Measurements from ENCODE around the gene MCCC1. TPM values are rescaled to one million over a fixed set of nuclear protein-coding genes. Genes with fewer than 3 reads are reported as not detected.

The MCCC1 gene
- total RNA-seq, 1 experiment from 2014 or later, result 52.6 TPM

DNA sequence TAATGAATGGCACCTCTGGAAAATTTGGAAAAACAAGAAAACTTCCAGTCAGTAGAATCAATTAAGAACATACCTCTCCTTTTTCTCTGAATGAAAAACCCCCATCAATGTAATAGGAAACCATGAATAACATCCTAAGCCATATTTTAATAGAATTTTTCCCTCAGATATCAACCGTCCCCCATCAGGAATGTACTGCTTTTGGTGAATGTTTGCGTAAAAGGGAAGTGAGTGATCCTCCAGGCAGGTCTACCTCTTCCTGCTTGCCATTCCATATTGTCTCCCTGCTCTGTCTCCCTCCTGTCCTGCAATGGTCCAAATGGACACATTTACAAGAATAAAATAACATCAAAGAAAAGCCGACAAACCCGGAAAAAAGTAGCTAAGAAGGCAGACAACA lies 32.4 kb upstream of the MCCC1 start:
- H4K20me1 ChIP-seq (ENCODE audit: insufficient read depth), result no peaks in the 10 kb centered on the region
- TF ChIP-seq, protein P1, sequence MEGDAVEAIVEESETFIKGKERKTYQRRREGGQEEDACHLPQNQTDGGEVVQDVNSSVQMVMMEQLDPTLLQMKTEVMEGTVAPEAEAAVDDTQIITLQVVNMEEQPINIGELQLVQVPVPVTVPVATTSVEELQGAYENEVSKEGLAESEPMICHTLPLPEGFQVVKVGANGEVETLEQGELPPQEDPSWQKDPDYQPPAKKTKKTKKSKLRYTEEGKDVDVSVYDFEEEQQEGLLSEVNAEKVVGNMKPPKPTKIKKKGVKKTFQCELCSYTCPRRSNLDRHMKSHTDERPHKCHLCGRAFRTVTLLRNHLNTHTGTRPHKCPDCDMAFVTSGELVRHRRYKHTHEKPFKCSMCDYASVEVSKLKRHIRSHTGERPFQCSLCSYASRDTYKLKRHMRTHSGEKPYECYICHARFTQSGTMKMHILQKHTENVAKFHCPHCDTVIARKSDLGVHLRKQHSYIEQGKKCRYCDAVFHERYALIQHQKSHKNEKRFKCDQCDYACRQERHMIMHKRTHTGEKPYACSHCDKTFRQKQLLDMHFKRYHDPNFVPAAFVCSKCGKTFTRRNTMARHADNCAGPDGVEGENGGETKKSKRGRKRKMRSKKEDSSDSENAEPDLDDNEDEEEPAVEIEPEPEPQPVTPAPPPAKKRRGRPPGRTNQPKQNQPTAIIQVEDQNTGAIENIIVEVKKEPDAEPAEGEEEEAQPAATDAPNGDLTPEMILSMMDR (conservative IDR thresholded peaks at IDR 0.05), result no peak
- no peak for TF ChIP-seq EZH2 (IDR thresholded peaks at IDR 0.05; ENCODE audit: low read depth)
- CTCF ChIA-PET, result no interaction called here
- no peaks in the 10 kb centered on the region for H3K79me2 ChIP-seq (ENCODE audit: low read depth)
- peak overlapping the region; percentile 33; the same call in 1 of the 2 replicates for H2AFZ ChIP-seq
- no peak overlapping the region for H3K4me3 ChIP-seq
- POLR2A ChIA-PET (ENCODE audit: unreplicated experiment), result no interaction called here
- peaks cover 10% of the 10 kb centered on the region for H3K9me3 ChIP-seq (ENCODE audit: insufficient read depth, low read depth)
- peaks cover 6% of the 10 kb centered on the region; the same call in 1 of the 2 replicates for H3F3A ChIP-seq (ENCODE audit: insufficient read depth, low read depth)
- DNase-seq, result no peak
- H3K36me3 ChIP-seq (ENCODE audit: low read depth), result no peaks in the 10 kb centered on the region
- no peak overlapping the region for H3K4me2 ChIP-seq
- intact Hi-C loops (cut with micrococcal nuclease; ENCODE audit: unreplicated experiment), result no loop called here
- no peaks in the 10 kb centered on the region for H3K9me2 ChIP-seq (ENCODE audit: insufficient read depth)
- BruUV-seq (replicated peaks), result no TSS peak
- H3K27me3 ChIP-seq (ENCODE audit: insufficient read depth, low read depth), result no peaks in the 10 kb centered on the region
- no peak overlapping the region for H3K27ac ChIP-seq
- 0 out of 2 replicates have a peak, but pooled peaks cover 7% of the 10 kb centered on the region for H3K4me1 ChIP-seq (replicated peaks; ENCODE audit: insufficient read depth)

DNA sequence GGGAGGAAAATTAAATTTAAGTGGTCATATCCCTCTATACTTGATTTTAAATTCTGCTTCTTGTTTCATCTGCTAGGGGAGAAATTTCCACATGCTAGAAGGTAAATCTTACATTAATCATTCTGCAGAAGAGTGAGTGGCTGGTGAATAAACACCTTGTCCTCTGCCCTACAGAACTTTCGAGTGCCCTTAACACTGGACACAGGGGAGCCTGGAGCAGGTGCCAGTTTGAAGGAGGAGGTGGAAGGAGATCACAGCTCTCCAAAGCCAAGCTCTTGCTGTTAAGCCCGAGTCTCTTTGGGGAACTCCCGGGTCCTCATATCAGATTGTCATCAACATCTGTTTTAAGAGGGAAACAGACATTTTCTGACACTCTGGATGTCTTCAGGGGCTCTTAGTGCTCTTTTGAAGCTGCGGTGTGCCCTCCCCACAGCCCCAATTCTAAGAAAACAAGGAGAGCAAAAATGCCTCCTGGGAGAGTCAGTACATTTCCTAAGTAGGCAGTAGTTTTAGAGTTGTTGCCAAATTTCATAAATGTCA lies 32.0 kb upstream of the MCCC1 start:
- CTCF ChIA-PET, result no interaction called here

DNA sequence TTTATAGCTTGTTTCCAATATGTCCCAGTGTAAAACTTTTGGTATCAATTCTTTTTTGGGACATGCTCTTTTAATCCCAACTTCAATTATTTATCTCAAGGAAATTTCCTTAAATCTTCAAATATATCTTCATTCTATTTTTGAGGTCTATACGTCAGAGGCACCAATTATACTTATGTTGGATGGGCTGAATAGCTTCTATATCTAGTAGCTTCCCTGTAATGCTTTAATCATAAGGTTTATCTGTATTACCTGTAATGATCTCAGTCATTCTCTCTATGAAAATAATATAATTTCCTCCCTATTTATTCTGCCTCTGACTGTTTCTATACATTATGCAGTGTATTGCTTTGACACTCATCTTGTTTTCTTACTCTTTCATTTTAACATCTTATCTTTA lies 29.9 kb upstream of the MCCC1 start:
- TF ChIP-seq EZH2 (IDR thresholded peaks at IDR 0.05; ENCODE audit: low read depth), result no peak
- TF ChIP-seq, protein P1 (conservative IDR thresholded peaks at IDR 0.05), result no peak
- H3K27me3 ChIP-seq (ENCODE audit: insufficient read depth, low read depth), result no peaks in the 10 kb centered on the region
- intact Hi-C loops (cut with micrococcal nuclease; ENCODE audit: unreplicated experiment), result loop anchor here (10.0 kb wide), 1 partner anchor 756 kb away; the partner anchor contains the start of gene PARL
- no peak overlapping the region for H2AFZ ChIP-seq
- H3K9me3 ChIP-seq (ENCODE audit: insufficient read depth, low read depth), result peaks cover 10% of the 10 kb centered on the region
- H4K20me1 ChIP-seq (ENCODE audit: insufficient read depth), result no peaks in the 10 kb centered on the region
- no peaks in the 10 kb centered on the region for H3K79me2 ChIP-seq (ENCODE audit: low read depth)
- CTCF ChIA-PET, result interaction anchor here (0.6 kb wide), 1 partner anchor 159 kb away, joined by 3 read pairs; no protein-coding TSS in a partner anchor
- H3K36me3 ChIP-seq (ENCODE audit: low read depth), result no peaks in the 10 kb centered on the region
- peaks cover 8% of the 10 kb centered on the region; the same call in 1 of the 2 replicates for H3K4me1 ChIP-seq (replicated peaks; ENCODE audit: insufficient read depth)
- POLR2A ChIA-PET (ENCODE audit: unreplicated experiment), result interaction anchor here (0.6 kb wide), 1 partner anchor 55 kb away, joined by 7 read pairs; no protein-coding TSS in a partner anchor
- no peak overlapping the region for H3K4me2 ChIP-seq
- H3K9me2 ChIP-seq (ENCODE audit: insufficient read depth), result no peaks in the 10 kb centered on the region
- no peak for DNase-seq
- BruUV-seq (replicated peaks), result no TSS peak
- H3K4me3 ChIP-seq, result no peak overlapping the region
- peaks cover 6% of the 10 kb centered on the region; the same call in 1 of the 2 replicates for H3F3A ChIP-seq (ENCODE audit: insufficient read depth, low read depth)
- H3K27ac ChIP-seq, result no peak overlapping the region; the same call in 1 of the 2 replicates

More for the DNA sequence above, 32.0 kb upstream of the MCCC1 start:
- BruUV-seq (replicated peaks), result no TSS peak
- H4K20me1 ChIP-seq (ENCODE audit: insufficient read depth), result no peaks in the 10 kb centered on the region
- peaks cover 6% of the 10 kb centered on the region; the same call in 1 of the 2 replicates for H3F3A ChIP-seq (ENCODE audit: insufficient read depth, low read depth)
- H3K36me3 ChIP-seq (ENCODE audit: low read depth), result no peaks in the 10 kb centered on the region
- peaks cover 10% of the 10 kb centered on the region for H3K9me3 ChIP-seq (ENCODE audit: insufficient read depth, low read depth)
- no peak overlapping the region for H3K4me2 ChIP-seq
- H3K79me2 ChIP-seq (ENCODE audit: low read depth), result no peaks in the 10 kb centered on the region
- H3K27me3 ChIP-seq (ENCODE audit: insufficient read depth, low read depth), result no peaks in the 10 kb centered on the region
- H3K9me2 ChIP-seq (ENCODE audit: insufficient read depth), result no peaks in the 10 kb centered on the region
- TF ChIP-seq, protein P1 (conservative IDR thresholded peaks at IDR 0.05), result no peak
- TF ChIP-seq EZH2 (IDR thresholded peaks at IDR 0.05; ENCODE audit: low read depth), result no peak
- 0 out of 2 replicates have a peak, but pooled peaks cover 7% of the 10 kb centered on the region for H3K4me1 ChIP-seq (replicated peaks; ENCODE audit: insufficient read depth)
- intact Hi-C loops (cut with micrococcal nuclease; ENCODE audit: unreplicated experiment), result no loop called here
- POLR2A ChIA-PET (ENCODE audit: unreplicated experiment), result no interaction called here
- no peak overlapping the region for H3K4me3 ChIP-seq
- no peak overlapping the region for H3K27ac ChIP-seq
- no peak for DNase-seq
- H2AFZ ChIP-seq, result peak overlapping the region; percentile 33; the same call in 1 of the 2 replicates

All from PC-9 (cell line).